Stimulated activated CD4-positive, alpha-beta T cell treated with anti-CD3 and anti-CD28 coated beads, Interleukin-2, amount 100 ng/mL, for 24 hours (primary cell): Measurements from ENCODE around the gene MEGF9.

Experiments used
- DNase-seq, 2 donors: peaks; one replicate each; pipeline ENCODE4 v3.0.0-alpha.2; 2020

Gene MEGF9

DNA sequence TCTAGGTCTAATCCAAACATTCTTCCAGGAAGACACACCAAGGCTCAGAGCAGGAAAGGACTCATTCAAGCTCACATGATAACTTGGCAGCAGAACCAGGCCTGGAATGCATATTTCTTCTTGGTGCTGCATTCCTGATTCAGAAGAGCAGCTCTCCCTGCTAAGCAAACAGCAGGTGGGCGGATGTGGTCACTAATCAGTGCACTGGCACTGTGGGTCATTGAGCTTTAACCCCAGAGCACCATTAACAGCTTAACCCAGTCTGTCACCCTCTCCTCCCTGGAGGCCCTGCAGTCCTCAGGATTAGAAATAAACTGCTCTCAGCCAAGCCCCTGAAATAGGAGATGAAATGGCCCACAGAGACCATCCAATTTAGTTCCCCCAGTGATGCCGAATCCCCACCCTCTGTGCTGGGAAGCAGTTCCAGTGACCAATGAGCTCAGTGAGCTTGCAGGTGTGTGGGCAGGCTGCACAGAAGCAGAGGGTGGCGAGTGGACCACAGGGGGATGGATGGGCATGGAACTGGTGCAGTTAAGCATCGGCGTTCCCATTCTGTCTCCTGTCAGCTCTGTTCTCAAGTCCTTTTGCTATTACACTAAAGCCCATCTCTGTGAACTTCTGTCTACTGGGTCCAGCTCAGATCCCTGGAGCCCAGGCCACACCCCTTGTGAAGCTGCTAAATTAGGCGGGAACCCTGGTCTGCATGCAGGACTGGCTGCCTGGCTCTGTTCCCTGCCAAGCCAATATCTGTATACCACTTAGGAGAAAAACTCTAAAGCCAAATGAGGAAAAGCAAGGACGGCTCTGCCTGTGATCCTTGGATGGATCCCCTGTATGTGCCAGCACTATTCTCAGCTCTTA is 16.6 kb upstream of the MEGF9 start:
- no peak for DNase-seq

DNA sequence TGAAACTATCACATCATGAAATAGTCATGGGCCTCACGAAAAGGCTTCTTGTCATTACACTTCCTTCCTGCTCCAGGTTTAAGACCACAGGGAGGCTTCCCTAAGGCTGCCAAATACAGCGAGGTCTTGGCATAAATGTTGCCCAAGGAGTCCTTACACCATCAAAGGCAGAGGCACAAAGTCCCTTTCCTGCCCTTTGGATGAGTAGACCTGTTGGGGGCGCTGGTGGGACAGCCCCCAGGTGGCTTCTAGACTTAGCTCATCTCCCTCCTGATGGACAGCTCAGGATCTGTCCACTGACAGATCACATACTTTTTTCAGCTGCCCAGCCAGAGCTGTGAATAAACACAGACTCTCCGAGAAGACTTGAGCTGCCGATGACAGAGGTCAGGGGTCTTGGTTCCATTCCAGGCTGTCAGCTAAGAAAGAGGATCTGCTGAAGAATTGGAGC is 15.5 kb upstream of the MEGF9 start:
- DNase-seq = no peak

GRCh38 chr9:120726484-120726883 is 12.2 kb upstream of the MEGF9 start:
- no peak for DNase-seq

DNA sequence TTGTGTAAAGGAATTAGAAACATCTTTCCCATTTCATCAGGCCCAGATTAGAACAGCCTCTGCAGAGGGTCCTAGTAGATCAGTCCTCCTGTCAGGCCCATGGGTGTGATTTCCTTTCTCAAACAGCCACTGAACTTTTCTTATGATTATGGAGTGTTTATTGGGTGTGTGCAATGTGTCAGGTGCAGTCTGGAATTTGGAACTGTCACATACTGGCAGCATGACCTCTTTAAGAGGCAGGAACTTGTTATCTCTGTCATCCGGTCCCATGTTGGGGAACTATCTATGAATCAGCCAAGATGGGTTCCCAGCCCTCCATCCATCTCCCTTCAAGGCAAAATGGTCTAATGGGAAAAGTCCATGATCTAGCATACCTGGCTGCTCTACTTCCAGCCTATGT is 11.6 kb upstream of the MEGF9 start:
- DNase-seq = no peak

DNA sequence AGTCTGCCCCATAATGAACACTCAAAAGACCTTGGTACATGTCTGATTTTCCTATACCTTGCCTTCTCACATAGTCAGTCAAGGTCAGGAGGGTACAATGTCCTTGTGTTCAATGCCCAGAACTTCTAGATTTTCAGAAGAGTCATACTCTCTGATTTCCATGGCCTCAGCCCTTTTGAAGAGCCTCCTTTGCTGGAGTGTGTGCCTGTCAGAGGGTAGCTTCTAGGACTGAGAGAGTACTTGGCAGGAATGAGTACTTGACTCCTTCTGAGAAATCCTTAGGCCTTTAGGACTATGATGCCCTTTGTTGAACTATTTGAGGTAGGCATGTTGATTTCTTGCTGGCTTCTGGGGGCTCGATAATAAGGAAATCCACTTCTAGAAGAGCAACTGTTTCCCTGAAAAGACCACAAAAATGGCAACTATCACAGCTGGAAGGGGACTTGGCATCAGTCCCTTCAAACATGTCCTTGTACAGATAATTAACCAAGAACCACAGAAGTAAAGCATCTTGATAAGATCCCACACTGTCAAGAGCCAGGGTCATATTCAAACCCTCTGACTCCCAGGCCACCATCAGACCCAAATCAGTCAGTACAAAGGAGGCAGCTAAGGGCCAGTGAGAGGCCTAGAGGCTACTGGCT is 10.6 kb upstream of the MEGF9 start:
- DNase-seq = no peak

GRCh38 chr9:120723565-120723964 is 9.3 kb upstream of the MEGF9 start:
- no peak for DNase-seq

- no peak for DNase-seq
These were observed 6.1 kb upstream of the MEGF9 start for GRCh38 chr9:120720404-120720803.

DNA sequence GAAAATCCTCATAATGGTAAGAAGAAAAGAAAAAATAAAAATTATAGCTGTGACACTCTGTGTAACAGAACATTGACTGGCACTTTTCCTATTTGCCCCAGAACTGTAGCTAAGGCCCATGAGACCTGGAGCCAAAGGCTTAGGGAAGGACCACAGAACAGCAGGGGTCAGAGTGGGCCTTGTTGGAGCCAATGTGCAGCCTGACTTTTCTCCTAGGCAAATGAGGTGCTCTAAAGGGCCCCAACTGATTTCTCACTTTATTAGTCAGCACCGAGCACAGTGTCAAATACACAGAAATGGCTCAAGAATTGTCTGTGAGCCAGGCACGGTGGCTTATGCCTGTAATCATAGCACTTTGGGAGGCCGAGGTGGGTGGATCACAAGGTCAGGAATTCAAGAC is 4.0 kb upstream of the MEGF9 start:
- DNase-seq = no peak

GRCh38 chr9:120717176-120717575 is 2.9 kb upstream of the MEGF9 start:
- no peak for DNase-seq

DNA sequence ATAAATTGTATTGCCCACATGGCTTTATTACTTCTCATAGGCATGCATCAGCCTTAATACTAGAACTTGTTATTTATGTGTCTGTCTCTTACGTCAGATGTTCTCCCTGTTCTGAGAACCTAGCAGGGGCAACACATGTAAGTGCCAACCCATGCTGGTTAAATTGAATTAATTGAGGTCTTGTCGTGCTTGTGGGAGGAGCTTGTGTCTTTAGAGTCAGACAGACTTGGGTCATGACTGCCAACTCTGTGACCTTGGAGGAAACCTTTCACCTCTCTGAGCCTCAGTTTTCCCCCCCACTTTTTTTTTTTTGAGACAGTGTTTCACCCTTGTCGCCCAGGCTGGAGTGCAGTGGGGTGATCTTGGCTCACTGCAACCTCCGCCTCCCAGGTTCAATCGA is 2.2 kb upstream of the MEGF9 start:
- no peak for DNase-seq

GRCh38 chr9:120715389-120715924 is 1.2 kb upstream of the MEGF9 start:
- no peak for DNase-seq

- DNase-seq = no peak
These were observed 647 bp upstream of the MEGF9 start for GRCh38 chr9:120714846-120715388.

GRCh38 chr9:120713257-120714087 is 798 bp downstream of the MEGF9 start:
- DNase-seq = peak; percentile 25 to 28

- DNase-seq = no peak
These were observed 1.7 kb downstream of the MEGF9 start for GRCh38 chr9:120712539-120713031.

DNA sequence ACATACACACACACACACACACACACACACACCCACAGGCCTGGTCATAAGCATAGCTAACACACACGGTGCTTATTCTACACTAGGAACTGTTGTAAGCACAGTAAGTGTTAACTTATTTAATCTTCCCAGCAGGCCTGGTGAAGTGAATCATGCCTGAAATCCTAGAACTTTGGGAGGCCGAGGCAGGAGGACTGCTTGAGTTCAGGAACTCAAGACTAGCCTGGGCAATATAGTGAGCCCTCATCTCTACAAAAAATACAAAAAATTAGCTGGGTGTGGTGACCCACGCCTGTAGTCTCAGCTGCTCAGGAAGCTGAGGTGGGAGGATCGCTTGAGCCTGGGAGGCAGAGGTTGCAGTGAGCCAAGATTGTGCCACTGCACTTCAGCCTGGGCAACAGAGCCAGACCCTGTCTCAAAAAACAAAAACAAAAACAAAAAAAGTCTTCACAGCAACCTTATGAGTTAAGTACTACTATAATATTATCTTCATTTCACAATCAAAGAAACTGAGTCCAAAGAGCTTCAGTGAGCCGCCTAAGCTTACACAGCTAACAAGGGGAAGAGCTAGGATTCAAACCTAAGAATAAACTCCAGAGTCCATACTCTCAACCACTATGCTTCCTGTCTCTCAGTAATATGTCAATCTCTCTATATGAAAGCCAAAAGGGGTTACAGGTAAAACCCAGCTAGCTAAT is 2.3 kb downstream of the MEGF9 start:
- no peak for DNase-seq

DNA sequence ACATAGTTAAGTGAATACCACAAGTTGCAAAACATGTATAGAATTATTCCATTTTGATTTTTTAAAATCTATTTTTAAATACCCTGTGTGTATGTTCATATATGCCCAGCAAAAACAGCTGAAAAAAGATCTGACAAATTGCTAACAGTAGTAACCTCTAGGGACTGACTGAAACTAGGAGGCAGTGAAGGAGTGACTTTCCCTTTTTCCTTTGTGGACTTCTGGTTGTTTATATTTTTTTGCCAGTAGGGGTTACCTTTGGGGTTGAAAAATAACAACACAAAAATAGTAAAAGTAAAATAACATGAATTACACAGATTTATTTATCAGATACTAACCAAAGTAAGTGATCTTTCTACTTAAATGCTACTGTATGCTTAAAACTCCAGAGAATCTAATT is 2.9 kb downstream of the MEGF9 start:
- no peak for DNase-seq

DNA sequence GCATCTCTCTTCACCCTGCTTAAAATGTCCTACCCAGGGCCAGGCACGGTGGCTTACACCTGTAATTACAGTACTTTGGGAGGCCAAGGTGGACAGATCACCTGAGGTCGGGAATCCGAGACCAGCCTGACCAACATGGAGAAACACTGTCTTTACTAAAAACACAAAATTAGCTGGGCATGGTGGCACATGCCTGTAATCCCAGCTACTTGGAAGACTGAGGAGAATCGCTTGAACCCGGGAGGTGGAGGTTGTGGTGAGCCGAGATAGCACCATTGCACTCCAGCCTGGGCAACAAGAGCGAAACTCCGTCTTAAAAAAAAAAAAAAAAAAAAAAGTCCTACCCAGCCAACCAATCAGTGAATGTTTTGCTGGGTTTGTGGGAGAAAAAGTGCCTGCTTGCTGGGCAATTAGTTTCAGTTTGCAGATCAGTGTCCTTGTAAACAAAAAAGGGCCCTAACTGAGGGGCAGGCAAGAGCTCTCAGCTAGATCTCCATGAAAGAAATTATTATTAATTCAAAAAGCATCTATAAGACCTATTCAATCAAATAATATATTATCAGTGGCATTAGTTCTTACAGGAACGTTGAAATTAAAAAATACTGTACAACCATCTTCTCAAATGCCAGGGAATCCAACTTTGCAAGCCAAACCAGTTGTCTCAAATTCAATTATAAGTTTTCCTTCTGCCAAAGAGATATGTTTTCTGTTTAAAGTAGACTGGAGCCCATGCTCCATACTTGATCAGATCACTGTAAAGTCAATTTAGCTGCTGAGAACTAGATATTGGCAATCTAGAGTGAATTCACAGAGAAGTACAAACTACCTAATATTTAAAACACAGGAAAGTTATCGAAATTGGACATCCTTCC is 3.9 kb downstream of the MEGF9 start:
- no peak for DNase-seq

- no peak for DNase-seq
These were observed 5.6 kb downstream of the MEGF9 start for GRCh38 chr9:120708526-120709224.

DNA sequence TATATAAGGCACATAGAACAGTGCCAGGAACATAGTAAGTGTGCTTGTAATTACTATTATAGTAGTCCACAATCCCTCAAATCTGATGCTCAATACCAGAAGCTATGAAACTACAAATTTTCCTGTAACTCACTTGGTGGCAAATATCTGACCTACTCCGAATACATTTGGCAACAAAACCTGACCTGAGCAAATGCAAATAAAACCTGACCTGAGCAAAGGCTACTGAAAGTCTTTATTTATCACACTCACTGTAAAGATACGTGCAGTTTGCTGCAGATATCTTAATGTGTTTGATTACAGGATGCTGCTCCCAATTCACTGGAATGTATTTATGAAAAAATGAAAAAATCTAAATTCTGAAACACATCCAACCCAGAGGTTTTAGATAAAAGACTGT is 7.1 kb downstream of the MEGF9 start:
- DNase-seq = no peak

GRCh38 chr9:120705174-120705573 is 9.1 kb downstream of the MEGF9 start:
- DNase-seq = no peak
